Neuronal stem cell (in vitro differentiated cells): ENCODE measurements around the gene CCNI.
A peak's percentile ranks its signal among the peaks of the same experiment; 100 is the strongest.

ENCODE experiments used
- DNase-seq: peaks from one replicate; pipeline ENCODE4 v3.0.0-alpha.2; 2013; ENCODE audit warnings: low spot score
- H2AFZ ChIP-seq: one replicate; pipeline ENCODE4 v1.6.1; 2013; ENCODE audit warnings: mild to moderate bottlenecking, low read length, inconsistent platforms
- H2AK5ac ChIP-seq: 2 replicates; pipeline ENCODE4 v1.6.1; 2013; ENCODE audit warnings: low read depth, mild to moderate bottlenecking, inconsistent platforms, low read length, moderate library complexity, mixed read lengths
- H2BK120ac ChIP-seq: 2 replicates; pipeline ENCODE4 v1.6.1; 2013; ENCODE audit warnings: low read depth, mild to moderate bottlenecking, inconsistent platforms, low read length, moderate library complexity, mixed read lengths
- H2BK12ac ChIP-seq: one replicate; pipeline ENCODE4 v1.6.1; 2013; ENCODE audit warnings: low read length, inconsistent platforms
- H2BK15ac ChIP-seq: 2 replicates; pipeline ENCODE4 v1.6.1; 2013; ENCODE audit warnings: mild to moderate bottlenecking, low read length, inconsistent platforms, mixed read lengths
- H2BK5ac ChIP-seq: one replicate; pipeline ENCODE4 v1.6.1; 2013; ENCODE audit warnings: inconsistent platforms, mild to moderate bottlenecking, low read length, moderate library complexity
- H3K14ac ChIP-seq: one replicate; pipeline ENCODE4 v1.6.1; 2013; ENCODE audit warnings: low read length, inconsistent platforms
- H3K18ac ChIP-seq: 2 replicates; pipeline ENCODE4 v1.6.1; 2013; ENCODE audit warnings: low read length, inconsistent platforms
- H3K23ac ChIP-seq: 2 replicates; pipeline ENCODE4 v1.6.1; 2013; ENCODE audit warnings: low read depth, mild to moderate bottlenecking, mixed read lengths, low read length, inconsistent platforms; ENCODE audit not compliant: poor library complexity
- H3K27ac ChIP-seq: replicated peaks from 3 replicates; pipeline ENCODE4 v1.5.1; 2013; ENCODE audit warnings: low read length, inconsistent platforms
- H3K27me3 ChIP-seq, 3 experiments: 2 replicates each; pipeline ENCODE4 v1.6.1; 2013; ENCODE audit warnings: low read length in 3 of 3, mild to moderate bottlenecking in 2 of 3, inconsistent platforms in 1 of 3, low read depth in 1 of 3, mixed read lengths in 1 of 3, moderate library complexity in 1 of 3; ENCODE audit not compliant: control insufficient read depth in 3 of 3, insufficient read depth in 3 of 3
- H3K36me3 ChIP-seq, 2 donors: replicated peaks in 1 of 2; 2 replicates each; pipeline ENCODE4 v1.6.1; 2013; ENCODE audit warnings: low read length in 2 of 2; ENCODE audit not compliant: control insufficient read depth in 2 of 2, insufficient read depth in 2 of 2
- H3K4ac ChIP-seq: 2 replicates; pipeline ENCODE4 v1.6.1; 2013; ENCODE audit warnings: inconsistent platforms, mild to moderate bottlenecking, low read length, moderate library complexity
- H3K4me1 ChIP-seq, 2 donors: 1 replicate in 1 of 2; 2 replicates in 1 of 2; pipeline ENCODE4 v1.6.1; 2013; ENCODE audit warnings: low read length in 2 of 2, low read depth in 1 of 2; ENCODE audit not compliant: control insufficient read depth in 2 of 2, insufficient read depth in 1 of 2
- H3K4me2 ChIP-seq: one replicate; pipeline ENCODE4 v1.6.1; 2013; ENCODE audit warnings: mild to moderate bottlenecking, low read length, inconsistent platforms; ENCODE audit not compliant: insufficient read depth, poor library complexity, severe bottlenecking
- H3K4me3 ChIP-seq, 2 donors: 2 replicates each; pipeline ENCODE4 v1.5.1; 2013; ENCODE audit warnings: low read length in 2 of 2, mild to moderate bottlenecking in 2 of 2, inconsistent platforms in 1 of 2, moderate library complexity in 1 of 2
- H3K79me1 ChIP-seq: one replicate; pipeline ENCODE4 v1.6.1; 2013; ENCODE audit warnings: low read depth, mild to moderate bottlenecking, inconsistent platforms, low read length, moderate library complexity
- H3K9ac ChIP-seq: one replicate; pipeline ENCODE4 v1.6.1; 2013; ENCODE audit warnings: mild to moderate bottlenecking, low read depth, low read length, inconsistent platforms; ENCODE audit not compliant: poor library complexity
- H3K9me3 ChIP-seq, 2 donors: replicated peaks in 1 of 2; 2 replicates each; pipeline versions ENCODE3 to v1.6.1; 2013; ENCODE audit warnings: low read length in 2 of 2, mild to moderate bottlenecking in 2 of 2, inconsistent platforms in 1 of 2, low read depth in 1 of 2, mixed read lengths in 1 of 2, moderate library complexity in 1 of 2; ENCODE audit not compliant: control insufficient read depth in 2 of 2, insufficient read depth in 1 of 2
- H4K8ac ChIP-seq: one replicate; pipeline ENCODE4 v1.6.1; 2013; ENCODE audit warnings: low read depth, mild to moderate bottlenecking, inconsistent platforms, low read length, moderate library complexity
- H4K91ac ChIP-seq: one replicate; pipeline ENCODE4 v1.6.1; 2013; ENCODE audit warnings: low read length, low read depth, mild to moderate bottlenecking, inconsistent platforms; ENCODE audit not compliant: poor library complexity
- WGBS, 2 donors: extraction: QIAGEN DNeasy Blood & Tissue Kit; methylation state at CpG; one replicate each; pipeline ENCODE4 v1.1.7; 2013; ENCODE audit warnings: missing lambda C conversion rate in 2 of 2, mixed read lengths in 1 of 2; ENCODE audit not compliant: insufficient read length in 2 of 2, insufficient replicate concordance in 1 of 2; ENCODE audit errors: extremely low coverage in 2 of 2; 5-methylcytosine and 5-hydroxymethylcytosine counted together

Gene CCNI

DNA sequence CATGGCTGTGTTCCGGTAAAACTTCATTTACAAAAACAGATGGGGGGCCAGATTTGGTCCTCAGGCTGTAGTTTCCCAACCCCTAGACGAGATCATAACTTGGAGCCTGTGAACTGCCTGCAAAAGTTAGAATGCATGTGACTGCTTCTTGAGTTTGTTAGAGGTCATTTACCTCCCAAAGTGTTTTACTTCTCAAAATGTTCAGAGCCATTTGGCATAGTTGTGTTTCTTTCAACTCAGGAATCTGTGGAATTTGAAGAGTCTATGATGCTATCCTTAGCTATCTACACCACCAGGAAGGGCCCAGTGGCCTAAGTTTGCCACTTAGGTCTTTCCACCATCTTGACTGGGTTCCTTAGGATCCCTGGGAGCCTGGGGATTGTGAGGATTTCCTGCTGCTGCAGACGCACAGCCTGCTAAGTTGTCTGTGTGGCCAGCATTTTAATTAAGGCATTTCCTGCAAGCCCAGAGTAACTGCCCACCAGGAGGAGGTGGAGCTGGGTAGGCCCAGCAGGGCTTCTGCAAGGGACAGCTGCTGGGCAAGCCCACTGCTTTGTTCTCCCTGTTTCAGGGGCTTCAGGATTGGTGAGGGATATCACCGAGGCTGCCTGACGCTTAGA is 53.1 kb downstream of the CCNI start:
- Histone ChIP-seq H3K9me3 (no peaks in the 10 kb centered on the region), H4K8ac (no peak overlapping the region), H3K4me1 (peaks cover 11 to 18% of the 10 kb centered on the region in 2 donors), H3K9ac (no peak overlapping the region), H3K79me1 (no peaks in the 10 kb centered on the region), H3K27me3 (no peaks in the 10 kb centered on the region), H2AK5ac (no peak overlapping the region), H2BK5ac (no peak overlapping the region), H3K36me3 (peaks cover 38 to 91% of the 10 kb centered on the region in 2 donors), H2BK120ac (no peak overlapping the region), H3K27ac (peak overlapping the region; percentile 87), H2BK12ac (no peak overlapping the region), H2AFZ (peak overlapping the region; percentile 35), H3K4me2 (no peak overlapping the region), H3K18ac (no peak overlapping the region), H3K4me3 (no peak overlapping the region), H3K4ac (no peak overlapping the region), H3K14ac (no peak overlapping the region), H2BK15ac (no peak overlapping the region), H3K23ac (no peak overlapping the region), H4K91ac (no peak overlapping the region)
- peak; percentile 62 for DNase-seq
- WGBS, 2 donors: no CpG with 5 or more reads among the region's 5 CpGs

DNA sequence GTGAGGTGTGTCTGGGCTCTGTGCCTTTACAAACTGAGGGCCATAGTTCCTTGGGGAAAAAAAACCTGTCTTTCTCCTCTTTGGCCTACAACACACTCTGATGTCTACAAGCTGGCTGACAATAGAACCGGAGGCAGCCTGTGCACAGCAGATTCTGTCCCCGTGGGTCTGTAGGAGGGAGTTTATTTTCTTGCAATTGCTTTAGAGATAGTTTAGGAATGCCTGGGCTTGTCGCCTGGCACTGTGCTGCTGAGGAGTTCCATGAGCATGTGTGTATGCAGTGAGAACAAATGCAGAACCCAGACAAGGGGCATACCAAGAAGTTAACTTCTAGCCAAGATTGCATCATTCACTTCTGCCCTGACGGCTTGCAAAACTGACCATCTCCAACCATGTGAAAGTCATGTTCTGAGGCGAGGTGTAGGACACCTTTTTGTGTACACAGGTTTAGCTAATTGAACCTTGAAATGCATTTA is 54.1 kb downstream of the CCNI start:
- Histone ChIP-seq H2BK120ac (no peak overlapping the region), H3K14ac (no peak overlapping the region), H3K4me3 (no peak overlapping the region), H2AFZ (no peak overlapping the region), H3K9me3 (no peaks in the 10 kb centered on the region), H4K8ac (no peak overlapping the region), H3K4ac (no peak overlapping the region), H2BK12ac (no peak overlapping the region), H3K79me1 (no peaks in the 10 kb centered on the region), H3K36me3 (peaks cover 39 to 91% of the 10 kb centered on the region in 2 donors), H3K9ac (no peak overlapping the region), H3K4me1 (peaks cover 11 to 18% of the 10 kb centered on the region in 2 donors), H3K27me3 (no peaks in the 10 kb centered on the region), H4K91ac (no peak overlapping the region), H3K18ac (peak overlapping the region; percentile 35), H3K4me2 (no peak overlapping the region), H2BK5ac (no peak overlapping the region), H3K27ac (peak overlapping the region; percentile 62), H3K23ac (no peak overlapping the region), H2BK15ac (no peak overlapping the region), H2AK5ac (no peak overlapping the region)
- WGBS, 2 donors: no CpG with 5 or more reads among the region's 5 CpGs
- DNase-seq: no peak

DNA sequence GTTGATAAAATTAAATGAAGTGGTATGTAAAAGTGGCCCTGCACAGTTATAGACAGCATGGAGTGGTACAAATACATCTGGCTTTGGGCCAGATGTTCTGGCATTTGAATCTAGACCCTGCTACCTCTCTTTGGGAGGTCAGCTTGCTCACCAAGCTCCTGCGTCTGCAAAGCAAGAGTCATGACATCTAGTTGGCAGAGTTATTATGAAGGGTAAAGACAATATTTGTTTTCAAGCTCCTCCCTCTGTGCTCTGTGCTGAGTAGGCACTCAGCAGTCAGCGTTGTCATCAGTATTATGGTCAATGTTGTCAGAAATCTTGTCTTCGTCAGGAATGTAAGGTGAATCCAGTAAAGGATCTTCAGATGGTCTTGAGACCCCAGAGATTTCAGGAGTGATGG is 55.8 kb downstream of the CCNI start:
- no peak overlapping the region for H2BK5ac ChIP-seq
- no peak overlapping the region for H3K4ac ChIP-seq
- no peak overlapping the region for H3K27ac ChIP-seq
- peaks cover 11 to 18% of the 10 kb centered on the region in 2 donors for H3K4me1 ChIP-seq
- no peak overlapping the region for H2AK5ac ChIP-seq
- H3K4me2 ChIP-seq: no peak overlapping the region
- no peak overlapping the region for H4K8ac ChIP-seq
- no peak overlapping the region for H2BK12ac ChIP-seq
- H3K18ac ChIP-seq: no peak overlapping the region
- no peak overlapping the region for H4K91ac ChIP-seq
- no peak overlapping the region for H3K4me3 ChIP-seq
- peaks cover 47 to 88% of the 10 kb centered on the region in 2 donors for H3K36me3 ChIP-seq
- no peak for DNase-seq
- H2AFZ ChIP-seq: no peak overlapping the region
- no peak overlapping the region for H3K14ac ChIP-seq
- H3K9me3 ChIP-seq: no peaks in the 10 kb centered on the region
- H3K27me3 ChIP-seq: no peaks in the 10 kb centered on the region
- no peak overlapping the region for H3K23ac ChIP-seq
- WGBS, 2 donors: no CpG with 5 or more reads among the region's 3 CpGs
- H3K9ac ChIP-seq: no peak overlapping the region
- H2BK15ac ChIP-seq: no peak overlapping the region
- no peaks in the 10 kb centered on the region for H3K79me1 ChIP-seq
- no peak overlapping the region for H2BK120ac ChIP-seq

DNA sequence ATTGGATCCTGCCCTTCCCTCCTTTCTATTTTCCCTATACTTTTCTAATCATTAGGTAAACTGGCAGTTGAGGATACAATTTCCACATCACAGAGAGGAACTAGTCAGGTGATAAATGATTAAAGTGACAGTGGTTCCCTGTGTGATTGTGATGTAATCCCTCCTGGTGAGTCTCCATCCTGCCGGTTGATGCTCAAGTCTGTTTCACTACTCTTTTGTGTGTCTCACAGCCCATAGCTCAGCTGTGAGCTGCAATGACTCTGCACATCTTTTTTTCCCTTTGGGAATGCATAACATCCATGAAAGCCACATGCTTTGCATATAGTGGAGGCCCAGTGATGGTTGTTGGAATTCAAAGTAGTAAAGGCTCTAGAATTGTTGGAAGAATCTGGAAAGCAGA is 60.4 kb downstream of the CCNI start:
- no peak overlapping the region for H2AFZ ChIP-seq
- H4K91ac ChIP-seq: no peak overlapping the region
- H3K79me1 ChIP-seq: no peaks in the 10 kb centered on the region
- H3K14ac ChIP-seq: no peak overlapping the region
- H3K23ac ChIP-seq: no peak overlapping the region
- H3K27me3 ChIP-seq: no peaks in the 10 kb centered on the region
- no peak overlapping the region for H3K18ac ChIP-seq
- no peak overlapping the region for H3K9ac ChIP-seq
- peaks cover 34 to 93% of the 10 kb centered on the region in 2 donors for H3K36me3 ChIP-seq
- no peaks in the 10 kb centered on the region for H3K9me3 ChIP-seq
- H2AK5ac ChIP-seq: no peak overlapping the region
- no peak overlapping the region for H2BK5ac ChIP-seq
- no CpG with 5 or more reads among the region's 1 CpG for WGBS, 2 donors
- H2BK120ac ChIP-seq: no peak overlapping the region
- H4K8ac ChIP-seq: no peak overlapping the region
- H2BK15ac ChIP-seq: no peak overlapping the region
- no peak for DNase-seq
- H3K4me2 ChIP-seq: no peak overlapping the region
- no peak overlapping the region for H2BK12ac ChIP-seq
- no peak overlapping the region for H3K4me3 ChIP-seq
- H3K4ac ChIP-seq: no peak overlapping the region
- no peaks in the 10 kb centered on the region for H3K4me1 ChIP-seq
- H3K27ac ChIP-seq: no peak overlapping the region
